GM12801 (cell line): ENCODE data around the gene ISL2.

Experiments used
- TF ChIP-seq, protein P1 (sequence below): IDR thresholded peaks from one replicate; pipeline ENCODE4 v1.5.1; 2011; ENCODE audit warnings: control low read depth; ENCODE audit not compliant: insufficient read length; ENCODE audit errors: extremely low read depth

ISL2 gene

DNA sequence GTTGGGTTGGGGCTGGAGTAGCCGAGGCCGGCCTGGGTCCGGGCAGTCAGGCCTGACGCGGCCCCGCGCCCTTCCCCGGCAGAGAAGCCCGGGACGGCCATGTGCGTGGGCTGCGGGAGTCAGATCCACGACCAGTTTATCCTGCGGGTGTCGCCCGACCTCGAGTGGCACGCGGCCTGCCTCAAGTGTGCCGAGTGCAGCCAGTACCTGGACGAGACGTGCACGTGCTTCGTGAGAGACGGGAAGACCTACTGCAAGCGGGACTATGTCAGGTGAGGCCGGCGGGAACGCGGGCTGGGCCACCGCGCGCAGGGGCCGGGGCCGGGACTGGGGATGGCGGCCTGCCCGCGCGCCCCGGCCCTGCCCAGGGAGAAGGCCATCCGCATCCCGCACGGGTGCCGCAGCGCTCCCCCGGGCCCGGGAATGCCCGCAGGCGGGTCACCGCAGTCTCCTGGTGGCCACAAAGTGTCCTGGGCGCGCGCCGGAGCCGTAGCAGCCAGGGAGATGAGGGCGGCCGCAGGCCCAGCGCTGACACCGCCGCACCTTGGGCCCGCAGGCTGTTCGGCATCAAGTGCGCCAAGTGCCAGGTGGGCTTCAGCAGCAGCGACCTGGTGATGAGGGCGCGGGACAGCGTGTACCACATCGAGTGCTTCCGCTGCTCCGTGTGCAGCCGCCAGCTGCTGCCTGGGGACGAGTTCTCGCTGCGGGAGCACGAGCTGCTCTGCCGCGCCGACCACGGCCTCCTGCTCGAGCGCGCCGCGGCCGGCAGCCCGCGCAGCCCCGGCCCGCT lies 1.3 kb downstream of the ISL2 start:
- TF ChIP-seq, protein P1, sequence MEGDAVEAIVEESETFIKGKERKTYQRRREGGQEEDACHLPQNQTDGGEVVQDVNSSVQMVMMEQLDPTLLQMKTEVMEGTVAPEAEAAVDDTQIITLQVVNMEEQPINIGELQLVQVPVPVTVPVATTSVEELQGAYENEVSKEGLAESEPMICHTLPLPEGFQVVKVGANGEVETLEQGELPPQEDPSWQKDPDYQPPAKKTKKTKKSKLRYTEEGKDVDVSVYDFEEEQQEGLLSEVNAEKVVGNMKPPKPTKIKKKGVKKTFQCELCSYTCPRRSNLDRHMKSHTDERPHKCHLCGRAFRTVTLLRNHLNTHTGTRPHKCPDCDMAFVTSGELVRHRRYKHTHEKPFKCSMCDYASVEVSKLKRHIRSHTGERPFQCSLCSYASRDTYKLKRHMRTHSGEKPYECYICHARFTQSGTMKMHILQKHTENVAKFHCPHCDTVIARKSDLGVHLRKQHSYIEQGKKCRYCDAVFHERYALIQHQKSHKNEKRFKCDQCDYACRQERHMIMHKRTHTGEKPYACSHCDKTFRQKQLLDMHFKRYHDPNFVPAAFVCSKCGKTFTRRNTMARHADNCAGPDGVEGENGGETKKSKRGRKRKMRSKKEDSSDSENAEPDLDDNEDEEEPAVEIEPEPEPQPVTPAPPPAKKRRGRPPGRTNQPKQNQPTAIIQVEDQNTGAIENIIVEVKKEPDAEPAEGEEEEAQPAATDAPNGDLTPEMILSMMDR = no peak

DNA sequence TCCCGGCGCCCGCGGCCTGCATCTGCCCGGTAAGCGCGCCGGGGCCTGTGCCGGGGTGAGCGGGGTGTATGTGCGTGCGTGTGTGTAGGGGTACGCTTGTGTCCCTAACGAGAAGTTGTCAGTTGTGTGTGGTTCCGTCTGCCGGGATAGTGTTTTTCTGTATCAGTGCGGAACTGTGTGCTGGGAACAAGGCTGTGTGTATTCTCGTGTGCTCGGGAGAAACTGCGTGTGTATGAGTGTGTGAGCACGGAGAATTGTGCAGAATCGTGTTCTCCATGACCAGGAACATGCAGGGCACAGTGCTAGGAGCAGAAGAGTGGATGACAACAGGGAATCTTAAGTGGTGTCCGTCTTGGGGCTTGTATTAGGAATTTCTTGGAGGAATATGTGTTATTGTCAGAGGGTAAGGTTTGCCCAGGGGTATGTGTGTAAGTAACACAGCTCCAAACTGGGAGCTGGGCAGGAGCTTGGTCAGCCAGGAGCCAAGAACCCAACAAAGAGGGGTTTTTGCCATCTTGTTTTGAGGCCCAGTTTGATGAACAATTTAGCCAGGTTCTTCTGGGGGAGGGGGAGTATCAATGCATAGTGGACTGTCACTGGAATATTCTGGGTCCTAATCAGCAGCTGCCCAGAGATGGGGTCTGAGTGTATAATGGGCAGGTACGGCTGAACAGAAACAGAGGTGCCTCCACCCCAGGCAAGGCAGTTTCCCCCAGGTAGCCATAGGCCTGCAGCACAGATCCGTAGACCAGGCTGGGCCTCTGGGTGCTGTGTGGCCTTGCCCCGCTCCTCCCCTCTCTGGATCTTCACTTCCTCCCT lies 2.1 kb downstream of the ISL2 start:
- TF ChIP-seq, protein P1 = no peak

DNA sequence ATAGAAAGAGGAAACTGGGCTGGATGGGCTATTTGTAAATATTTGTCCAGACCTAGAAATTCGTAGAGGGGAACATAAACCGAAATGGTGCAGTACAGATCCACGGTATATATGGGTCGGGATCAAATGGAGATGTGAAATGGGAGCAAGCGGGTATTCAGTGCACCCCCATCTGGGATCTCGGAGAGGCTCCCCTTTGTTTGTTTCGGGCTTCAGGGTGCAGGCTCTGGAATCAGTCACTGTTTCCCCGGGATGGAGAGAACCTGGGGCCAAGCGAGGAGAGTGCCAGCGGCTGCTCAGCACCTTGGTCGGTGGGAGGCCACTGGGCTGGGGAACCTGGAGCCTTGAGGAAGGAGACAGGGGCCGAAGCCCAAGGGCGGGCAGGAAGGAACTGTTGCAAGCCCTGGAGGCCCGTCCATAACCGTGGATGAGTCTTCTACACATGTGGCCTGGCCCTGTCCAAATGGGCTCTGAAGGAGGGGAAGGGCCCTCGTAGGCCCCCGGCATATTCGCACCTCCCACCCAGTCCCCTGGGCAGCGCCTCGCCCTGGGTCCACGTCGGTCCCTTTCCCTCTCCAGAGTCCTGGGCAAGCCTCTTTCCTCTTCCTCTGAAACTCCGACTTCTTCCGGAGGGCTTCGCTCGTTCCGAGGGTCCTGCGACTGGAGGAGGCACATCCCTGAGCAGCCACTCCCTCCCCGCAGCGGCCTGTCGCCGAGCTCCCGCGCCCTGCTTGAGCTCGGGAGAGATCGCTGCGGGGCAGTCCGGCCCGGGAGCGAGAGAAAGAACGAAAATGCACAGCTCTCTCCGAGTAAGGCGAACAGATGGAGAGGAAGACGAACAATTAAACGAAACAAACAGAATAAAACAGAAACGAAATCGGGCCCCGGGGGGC lies 3.0 kb downstream of the ISL2 start:
- TF ChIP-seq, protein P1 = no peak

DNA sequence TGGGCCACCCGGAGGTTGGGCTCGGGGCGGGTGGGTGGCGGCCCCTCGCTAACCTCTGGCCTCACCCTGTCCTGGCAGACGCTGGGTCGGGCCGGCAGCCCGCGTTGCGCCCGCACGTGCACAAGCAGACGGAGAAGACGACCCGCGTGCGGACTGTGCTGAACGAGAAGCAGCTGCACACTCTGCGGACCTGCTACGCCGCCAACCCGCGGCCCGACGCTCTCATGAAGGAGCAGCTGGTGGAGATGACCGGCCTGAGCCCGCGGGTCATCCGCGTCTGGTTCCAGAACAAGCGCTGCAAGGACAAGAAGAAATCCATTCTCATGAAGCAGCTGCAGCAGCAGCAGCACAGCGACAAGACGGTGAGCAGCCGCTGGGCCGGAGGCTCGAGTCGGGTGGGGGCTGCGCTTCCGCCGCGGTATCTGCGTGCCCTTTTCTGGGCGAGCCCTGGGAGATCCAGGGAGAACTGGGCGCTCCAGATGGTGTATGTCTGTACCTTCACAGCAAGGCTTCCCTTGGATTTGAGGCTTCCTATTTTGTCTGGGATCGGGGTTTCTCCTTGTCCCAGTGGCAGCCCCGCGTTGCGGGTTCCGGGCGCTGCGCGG lies 3.7 kb downstream of the ISL2 start:
- TF ChIP-seq, protein P1 = no peak

DNA sequence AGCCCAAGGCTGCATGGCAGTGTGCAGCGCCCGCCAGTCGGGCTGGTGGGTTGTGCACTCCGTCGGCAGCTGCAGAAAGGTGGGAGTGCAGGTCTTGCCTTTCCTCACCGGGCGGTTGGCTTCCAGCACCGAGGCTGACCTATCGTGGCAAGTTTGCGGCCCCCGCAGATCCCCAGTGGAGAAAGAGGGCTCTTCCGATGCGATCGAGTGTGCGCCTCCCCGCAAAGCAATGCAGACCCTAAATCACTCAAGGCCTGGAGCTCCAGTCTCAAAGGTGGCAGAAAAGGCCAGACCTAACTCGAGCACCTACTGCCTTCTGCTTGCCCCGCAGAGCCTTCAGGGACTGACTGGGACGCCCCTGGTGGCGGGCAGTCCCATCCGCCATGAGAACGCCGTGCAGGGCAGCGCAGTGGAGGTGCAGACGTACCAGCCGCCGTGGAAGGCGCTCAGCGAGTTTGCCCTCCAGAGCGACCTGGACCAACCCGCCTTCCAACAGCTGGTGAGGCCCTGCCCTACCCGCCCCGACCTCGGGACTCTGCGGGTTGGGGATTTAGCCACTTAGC lies 4.3 kb downstream of the ISL2 start:
- TF ChIP-seq, protein P1 = no peak

DNA sequence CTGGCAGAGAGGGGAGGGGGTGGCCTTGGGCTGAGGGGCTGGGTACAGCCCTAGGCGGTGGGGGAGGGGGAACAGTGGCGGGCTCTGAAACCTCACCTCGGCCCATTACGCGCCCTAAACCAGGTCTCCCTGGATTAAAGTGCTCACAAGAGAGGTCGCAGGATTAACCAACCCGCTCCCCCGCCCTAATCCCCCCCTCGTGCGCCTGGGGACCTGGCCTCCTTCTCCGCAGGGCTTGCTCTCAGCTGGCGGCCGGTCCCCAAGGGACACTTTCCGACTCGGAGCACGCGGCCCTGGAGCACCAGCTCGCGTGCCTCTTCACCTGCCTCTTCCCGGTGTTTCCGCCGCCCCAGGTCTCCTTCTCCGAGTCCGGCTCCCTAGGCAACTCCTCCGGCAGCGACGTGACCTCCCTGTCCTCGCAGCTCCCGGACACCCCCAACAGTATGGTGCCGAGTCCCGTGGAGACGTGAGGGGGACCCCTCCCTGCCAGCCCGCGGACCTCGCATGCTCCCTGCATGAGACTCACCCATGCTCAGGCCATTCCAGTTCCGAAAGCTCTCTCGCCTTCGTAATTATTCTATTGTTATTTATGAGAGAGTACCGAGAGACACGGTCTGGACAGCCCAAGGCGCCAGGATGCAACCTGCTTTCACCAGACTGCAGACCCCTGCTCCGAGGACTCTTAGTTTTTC lies 4.9 kb downstream of the ISL2 start:
- TF ChIP-seq, protein P1 = no peak
